PC-9 (cell line): ENCODE measurements around the gene TBC1D9B.

Experiments used
- EZH2 ChIP-seq: fragments of 200-600 bp; sonication (generic); IDR thresholded peaks from 2 replicates; pipeline ENCODE4 v1.8.0; 2017; ENCODE audit warnings: antibody characterized with exemption, low read depth
- TF ChIP-seq, protein P1 (sequence below): fragments of 200-600 bp; sonication (generic); conservative IDR thresholded peaks from 2 replicates; pipeline ENCODE4 v1.6.1; 2017; ENCODE audit warnings: mixed run types, antibody characterized with exemption, mild to moderate bottlenecking, moderate library complexity

GRCh38 chr5:179886190-179886911 lies 21.3 kb downstream of the TBC1D9B start:
- TF ChIP-seq, protein P1, sequence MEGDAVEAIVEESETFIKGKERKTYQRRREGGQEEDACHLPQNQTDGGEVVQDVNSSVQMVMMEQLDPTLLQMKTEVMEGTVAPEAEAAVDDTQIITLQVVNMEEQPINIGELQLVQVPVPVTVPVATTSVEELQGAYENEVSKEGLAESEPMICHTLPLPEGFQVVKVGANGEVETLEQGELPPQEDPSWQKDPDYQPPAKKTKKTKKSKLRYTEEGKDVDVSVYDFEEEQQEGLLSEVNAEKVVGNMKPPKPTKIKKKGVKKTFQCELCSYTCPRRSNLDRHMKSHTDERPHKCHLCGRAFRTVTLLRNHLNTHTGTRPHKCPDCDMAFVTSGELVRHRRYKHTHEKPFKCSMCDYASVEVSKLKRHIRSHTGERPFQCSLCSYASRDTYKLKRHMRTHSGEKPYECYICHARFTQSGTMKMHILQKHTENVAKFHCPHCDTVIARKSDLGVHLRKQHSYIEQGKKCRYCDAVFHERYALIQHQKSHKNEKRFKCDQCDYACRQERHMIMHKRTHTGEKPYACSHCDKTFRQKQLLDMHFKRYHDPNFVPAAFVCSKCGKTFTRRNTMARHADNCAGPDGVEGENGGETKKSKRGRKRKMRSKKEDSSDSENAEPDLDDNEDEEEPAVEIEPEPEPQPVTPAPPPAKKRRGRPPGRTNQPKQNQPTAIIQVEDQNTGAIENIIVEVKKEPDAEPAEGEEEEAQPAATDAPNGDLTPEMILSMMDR = no peak
- no peak for TF ChIP-seq EZH2
